Effector CD4-positive, alpha-beta T cell (primary cell): ENCODE measurements around the gene LAMA5.
A peak's percentile ranks its signal among the peaks of the same experiment; 100 is the strongest.
"Not testable (repeated sequence)": the region's sequence is repeated elsewhere in the genome, so short reads cannot be mapped to it uniquely, and the experiment has no call there.

ENCODE experiments used
- DNase-seq: peaks from one replicate; pipeline ENCODE4 v3.0.0-alpha.2; 2020

LAMA5 gene

DNA sequence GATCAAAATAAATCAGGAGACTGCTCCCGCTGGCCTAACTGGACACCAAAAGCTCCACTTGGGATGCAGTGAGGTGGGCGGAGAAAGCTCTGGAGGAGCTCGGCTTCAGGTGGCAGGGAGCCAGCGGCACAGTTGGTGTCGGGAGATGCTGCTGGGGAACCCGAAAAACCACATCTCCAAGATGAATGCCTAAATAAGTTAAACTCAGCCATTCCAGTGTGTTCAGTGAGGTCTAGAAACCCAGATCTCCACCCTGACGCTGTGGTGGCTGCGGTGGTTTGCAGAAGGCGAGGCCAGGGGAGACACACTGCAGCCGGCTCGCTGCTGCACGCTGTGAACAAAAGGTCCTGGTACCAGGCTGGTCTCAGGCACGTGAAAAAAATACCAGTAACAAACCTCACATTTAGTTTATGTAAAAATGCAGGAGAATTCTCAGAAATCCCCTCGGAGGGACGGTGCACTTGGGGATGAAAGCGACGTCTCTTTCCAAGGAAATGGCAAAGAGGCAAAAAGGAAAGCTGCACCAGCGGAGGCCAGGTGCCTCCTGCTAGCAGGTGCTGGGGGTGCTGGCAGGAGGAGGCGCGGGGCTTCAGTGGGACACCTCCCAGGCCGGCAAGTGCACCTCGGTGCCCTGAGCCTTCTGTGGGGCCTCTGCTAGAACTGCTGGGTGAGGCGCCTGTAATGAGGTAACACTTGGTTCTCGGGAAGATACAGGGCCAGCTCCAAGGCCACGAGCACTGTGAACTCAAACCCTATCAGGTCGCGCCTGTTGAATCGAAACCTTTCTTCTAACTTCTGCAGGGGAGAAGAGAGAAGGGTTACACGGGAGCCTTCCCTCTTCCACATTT lies 23.4 kb upstream of the LAMA5 start:
- DNase-seq, result no peak

DNA sequence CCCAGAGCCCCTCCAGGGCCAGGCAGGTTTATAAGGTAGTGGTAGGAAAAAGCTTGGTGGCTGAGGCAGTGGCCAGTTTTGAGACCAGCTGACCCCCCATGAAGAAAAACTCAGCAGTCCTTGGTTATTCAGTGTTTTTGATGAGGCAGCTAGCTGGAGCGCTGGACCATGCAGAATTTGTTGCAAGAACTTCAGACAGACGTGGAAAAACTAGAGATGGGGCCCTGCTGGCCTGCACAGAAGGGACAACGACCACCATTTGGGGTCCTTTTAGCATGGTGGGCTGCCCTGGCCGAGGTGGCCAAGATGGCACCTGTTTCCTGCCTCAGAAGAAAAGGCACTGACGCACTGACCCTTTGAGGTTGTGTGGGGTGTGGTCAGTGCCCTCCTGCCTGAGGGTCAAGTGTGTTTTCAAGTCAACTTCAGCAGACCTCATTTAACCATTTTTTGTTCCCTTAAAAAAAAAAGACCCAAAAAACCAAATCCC lies 22.5 kb upstream of the LAMA5 start:
- no peak for DNase-seq

DNA sequence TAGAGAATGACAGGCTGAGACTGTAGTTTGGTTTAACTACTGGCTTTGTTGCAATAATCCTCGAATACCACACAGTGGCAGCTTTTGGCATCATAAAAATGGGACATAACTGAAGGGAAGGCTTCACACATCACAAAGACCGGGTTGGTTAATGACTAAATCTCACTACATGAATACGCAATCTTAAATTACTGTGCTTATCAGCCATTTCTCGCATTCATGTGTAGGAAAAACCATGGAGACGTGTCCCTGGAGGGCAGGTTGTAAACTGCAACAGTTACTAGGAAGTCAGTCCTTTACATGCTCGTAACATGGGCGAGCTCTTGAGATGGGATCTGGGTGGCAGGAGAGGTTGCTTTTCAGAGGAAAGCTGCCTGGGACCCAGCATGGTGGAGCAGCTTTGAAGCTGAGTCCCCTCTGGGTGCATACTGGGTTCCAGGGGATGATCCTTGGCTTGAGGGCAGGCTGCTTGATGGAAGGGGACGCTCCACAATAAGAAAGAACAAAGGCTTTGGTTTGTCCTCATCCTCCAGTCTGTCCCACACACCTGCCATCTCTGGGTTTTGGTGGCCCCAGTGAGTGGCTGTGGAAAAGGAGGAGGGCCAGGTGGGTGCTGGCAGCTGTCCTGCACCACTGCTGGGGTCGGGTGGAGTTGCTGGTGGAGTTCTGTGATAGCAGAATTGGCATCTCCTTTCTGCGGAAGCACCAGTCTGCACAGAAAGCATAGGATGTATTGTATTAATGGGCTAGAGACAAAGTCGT lies 21.9 kb upstream of the LAMA5 start:
- no peak for DNase-seq

DNA sequence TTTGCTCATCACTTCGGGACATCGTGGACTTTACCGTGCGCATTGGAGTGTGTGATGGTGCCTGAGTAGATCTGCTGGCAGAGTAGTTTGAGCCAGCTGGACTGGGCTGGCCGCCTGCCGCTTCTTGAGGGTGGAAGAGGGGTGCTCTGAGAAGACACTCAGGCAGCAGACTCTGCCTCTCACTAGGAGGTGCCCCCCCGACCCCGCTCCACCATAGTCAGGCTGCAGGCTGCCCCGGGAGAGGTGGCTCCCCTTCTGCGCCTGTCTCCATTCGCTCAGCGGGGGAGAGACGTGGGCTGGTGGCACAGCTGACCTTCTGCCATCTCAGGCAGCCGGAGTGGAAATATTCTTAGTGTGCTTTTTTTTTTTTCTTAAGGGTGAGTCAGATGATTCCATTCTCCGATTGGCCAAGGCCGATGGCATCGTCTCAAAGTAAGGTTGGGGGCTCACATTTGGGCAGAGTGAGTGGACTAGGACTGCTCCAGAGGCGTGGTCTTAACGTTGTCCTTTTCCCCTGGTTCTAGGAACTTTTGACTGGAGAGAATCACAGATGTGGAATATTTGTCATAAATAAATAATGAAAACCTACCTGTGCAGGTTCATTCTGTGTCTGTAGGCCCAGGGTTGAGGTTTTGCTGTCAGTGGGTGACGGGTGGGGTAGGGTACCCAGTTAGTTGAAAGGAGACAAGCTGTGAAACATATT lies 21.0 kb upstream of the LAMA5 start:
- no peak for DNase-seq

DNA sequence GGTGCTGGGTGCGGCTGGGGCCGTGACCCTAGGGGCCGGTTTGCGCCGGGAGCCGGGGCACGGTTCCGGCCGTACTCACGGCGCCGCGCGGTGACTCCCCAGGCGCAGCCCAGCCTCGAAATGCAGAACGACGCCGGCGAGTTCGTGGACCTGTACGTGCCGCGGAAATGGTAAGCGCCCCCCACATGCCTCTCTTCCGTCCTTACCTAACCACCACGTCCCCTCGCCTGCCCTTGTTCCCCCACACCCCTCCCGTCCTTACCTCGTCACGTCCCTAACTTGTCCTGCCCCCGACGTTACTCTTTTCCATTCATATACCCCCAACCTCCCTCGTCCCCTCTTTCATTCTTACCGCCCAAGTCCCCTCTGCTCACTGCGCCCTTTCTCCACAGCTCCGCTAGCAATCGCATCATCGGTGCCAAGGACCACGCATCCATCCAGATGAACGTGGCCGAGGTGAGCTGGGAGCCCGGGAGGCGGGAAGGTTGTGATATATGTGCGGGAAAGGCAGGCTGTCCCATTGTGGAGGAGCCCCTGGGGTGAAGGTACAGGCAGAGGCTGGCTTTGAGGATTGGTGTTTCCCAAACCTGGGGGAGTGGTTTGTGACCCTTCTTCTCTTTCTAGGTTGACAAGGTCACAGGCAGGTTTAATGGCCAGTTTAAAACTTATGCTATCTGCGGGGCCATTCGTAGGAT lies 20.3 kb upstream of the LAMA5 start:
- no peak for DNase-seq

DNA sequence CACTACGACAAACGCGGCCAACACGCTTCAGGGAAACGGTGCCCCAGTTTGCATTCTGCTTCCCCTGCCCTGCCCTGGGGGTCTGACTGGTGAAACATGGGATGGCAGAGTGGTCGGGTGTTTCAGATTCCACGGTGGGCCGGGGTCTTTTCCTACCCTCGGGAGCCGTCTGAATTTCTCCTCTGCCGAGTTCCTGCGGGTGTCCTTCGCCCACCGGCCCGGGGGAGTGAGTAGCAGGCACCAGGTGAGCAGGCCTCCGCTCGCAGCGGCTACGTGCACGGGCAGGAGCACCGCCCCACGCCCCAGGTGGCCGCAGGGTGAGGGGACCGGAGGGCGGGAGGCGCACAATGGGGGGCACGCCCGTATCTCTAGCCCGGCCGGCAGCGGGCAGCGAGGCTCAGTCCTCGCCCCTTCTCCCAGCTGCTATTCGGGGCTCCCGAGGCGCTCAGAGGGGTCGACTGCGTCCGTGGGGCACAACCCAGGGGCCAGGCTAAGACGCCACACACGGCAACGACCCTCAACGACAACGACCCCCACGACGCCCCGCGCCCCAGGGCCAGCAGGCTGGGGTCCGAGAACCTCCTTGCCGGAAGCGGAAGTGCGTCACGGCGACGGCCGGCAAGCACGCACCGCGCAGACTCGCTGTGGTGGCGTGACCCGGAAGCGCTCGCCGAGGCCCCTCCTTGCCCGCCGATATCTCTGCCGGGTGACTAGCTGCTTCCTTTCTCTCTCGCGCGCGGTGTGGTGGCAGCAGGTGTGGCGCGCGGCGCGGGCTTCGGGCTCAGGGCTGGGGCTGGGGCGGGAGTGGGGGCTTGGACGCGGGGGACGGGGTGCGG lies 19.5 kb upstream of the LAMA5 start, which contains the start of gene RPS21:
Gene RPS21, plus strand, starts transcription at position 721 of the 836 bp plus-strand sequence. CDS start 236 bp downstream, outside the sequence.
- peak; percentile 91 for DNase-seq

DNA sequence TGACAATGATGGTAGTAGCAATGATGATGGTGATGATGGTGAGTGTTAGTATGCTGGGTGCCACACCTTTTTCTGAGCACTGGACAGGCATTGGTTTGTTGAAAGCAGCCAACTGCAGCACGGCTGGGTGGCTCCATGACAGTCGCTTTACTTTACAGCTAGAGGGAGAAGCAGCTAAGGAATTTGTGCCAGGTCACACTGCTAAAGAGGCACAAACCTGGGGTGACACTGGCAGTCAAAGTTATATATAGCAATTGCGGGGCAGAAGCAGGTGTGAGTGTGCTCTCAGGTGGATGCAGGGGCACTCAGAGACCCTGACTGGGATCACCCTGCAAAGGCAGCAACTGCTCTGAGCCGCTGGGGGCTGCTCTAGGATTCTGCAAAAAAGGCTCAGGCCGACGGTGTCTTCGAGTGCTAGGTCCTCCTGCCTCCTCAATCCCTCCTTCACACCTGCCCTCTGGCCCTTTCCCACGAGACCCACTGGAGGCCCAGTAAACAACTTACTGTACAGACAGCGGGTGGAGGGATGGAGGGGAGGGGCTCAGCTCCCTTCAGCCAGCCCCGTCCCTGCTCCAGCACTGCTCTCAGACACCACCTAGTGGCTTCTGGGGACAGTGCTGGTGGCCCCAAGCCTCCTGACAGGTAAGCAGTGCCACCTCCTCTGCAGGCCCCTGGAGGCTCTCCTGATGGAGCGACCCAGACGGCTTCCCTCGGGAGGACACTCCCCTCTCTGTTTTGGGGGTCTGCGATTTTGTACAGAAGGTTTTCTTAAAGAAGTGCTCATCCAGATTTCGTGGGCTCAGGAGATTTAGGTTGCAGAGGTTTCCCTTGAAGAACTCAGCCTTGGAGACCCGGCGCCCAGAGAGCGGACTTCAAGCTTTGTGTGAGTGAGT lies 15.4 kb upstream of the LAMA5 start:
- peak; percentile 73 for DNase-seq

DNA sequence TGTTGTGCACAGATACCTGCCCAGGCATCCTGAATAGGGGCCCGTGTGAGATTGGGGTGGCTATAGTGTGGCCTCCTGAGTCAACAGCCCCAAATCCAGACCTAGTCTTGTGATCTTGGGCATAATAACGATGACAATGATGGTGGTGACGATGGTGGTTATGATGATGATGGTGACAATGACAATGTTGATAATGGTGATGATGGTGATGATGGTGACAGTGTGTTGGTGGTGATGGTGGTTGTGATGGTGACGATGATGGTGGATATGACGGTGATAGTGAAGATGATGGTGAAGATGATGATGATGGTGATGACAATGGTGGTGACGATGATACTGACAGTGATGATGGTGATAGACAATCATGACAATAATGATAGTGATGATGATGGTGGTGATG lies 14.7 kb upstream of the LAMA5 start:
- no peak for DNase-seq

DNA sequence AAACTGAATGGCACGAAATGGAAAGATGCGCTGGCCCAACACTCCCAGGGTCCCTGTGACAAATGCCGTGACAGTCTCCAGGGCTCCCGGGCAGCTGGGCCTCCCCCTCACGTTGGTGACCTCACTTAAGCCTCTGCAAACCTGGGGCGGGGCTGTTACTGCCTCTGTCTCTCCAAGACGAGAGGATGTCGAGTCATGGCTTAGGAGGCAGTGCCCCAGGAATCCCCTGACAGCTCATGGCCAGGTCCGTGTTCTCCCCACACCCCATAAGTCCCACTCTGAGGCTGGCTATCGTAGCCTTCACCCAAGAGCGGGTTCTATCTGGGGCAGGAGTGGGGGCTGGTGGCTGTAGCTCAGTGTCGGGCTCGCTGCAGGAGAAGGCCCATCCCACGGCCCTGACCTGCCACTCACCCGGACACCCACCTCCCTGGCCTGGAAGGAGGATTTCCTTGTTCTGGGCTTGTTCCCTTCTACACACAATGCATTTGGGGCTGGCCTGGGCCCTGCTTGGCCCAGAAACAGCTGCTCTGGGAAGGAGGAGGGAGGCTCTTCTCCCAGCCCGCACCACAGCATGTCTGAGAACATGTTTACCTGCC lies 14.2 kb upstream of the LAMA5 start:
- no peak for DNase-seq

DNA sequence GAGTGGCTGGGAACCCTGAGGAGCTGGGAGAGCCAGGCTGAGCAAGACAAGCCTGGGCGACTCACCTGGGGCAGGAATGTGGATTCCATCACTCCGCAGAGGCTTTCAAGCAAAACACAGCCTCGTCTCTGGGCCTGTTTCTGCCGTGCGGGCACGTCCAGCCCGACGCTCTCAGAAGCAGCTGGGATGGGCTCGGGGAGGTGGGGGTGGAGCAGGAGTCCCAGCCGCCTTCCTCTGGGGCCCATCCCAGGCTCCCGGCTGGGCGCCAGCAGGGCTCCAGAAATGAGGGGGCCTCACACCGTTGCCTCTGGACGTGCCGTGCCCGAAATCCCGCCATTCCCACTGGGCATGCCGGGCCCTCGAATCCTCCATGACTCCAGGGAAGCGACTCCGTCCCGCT lies 11.1 kb upstream of the LAMA5 start:
- no peak for DNase-seq

DNA sequence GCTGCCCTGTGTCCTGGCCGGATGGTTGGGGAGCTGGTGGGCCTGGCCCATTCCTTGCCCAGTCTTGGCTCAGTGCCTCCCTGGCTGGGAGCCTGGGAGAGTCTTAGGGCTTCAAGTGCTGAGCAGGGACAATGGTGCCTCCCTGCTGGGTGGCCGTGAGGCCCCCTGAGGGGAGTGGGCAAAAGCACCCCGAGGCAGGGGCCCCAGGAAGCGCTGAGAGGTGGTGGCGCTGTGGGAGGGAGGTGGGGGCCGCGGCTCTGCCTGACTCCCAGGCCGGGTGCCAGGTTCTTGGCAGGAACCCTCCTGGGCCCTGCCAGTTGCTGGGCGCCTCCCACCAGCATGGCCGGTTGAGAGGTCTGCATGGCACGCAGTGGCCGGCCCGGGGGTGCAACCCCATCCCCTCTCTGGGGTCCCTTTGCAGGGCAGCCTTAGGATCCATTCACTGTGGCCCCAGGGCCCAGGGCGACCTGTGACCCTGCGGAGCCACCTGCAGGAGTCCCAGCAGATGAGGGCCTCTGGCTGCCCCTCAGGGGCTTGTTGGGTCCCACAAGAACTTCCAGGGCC lies 10.6 kb upstream of the LAMA5 start:
- no peak for DNase-seq

DNA sequence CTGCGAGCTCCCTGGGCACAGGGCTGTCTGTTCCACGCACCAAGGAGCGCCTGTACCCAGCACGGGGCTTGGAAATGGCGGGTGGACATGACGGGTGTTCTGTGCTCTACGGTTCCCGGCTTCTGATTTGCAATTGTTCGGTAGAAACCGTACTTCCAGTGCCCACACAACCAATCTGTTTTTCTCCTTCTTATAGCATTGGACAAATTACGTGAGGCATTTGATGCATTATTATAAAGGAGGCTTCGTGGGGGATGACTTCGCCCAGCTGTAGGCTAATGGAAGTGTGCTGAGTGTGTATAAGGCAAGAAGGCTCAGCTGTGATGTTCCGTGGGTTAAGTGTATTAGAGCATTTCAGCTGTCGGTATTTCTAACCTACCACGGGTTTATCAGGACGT lies 10.0 kb upstream of the LAMA5 start:
- DNase-seq, result no peak

DNA sequence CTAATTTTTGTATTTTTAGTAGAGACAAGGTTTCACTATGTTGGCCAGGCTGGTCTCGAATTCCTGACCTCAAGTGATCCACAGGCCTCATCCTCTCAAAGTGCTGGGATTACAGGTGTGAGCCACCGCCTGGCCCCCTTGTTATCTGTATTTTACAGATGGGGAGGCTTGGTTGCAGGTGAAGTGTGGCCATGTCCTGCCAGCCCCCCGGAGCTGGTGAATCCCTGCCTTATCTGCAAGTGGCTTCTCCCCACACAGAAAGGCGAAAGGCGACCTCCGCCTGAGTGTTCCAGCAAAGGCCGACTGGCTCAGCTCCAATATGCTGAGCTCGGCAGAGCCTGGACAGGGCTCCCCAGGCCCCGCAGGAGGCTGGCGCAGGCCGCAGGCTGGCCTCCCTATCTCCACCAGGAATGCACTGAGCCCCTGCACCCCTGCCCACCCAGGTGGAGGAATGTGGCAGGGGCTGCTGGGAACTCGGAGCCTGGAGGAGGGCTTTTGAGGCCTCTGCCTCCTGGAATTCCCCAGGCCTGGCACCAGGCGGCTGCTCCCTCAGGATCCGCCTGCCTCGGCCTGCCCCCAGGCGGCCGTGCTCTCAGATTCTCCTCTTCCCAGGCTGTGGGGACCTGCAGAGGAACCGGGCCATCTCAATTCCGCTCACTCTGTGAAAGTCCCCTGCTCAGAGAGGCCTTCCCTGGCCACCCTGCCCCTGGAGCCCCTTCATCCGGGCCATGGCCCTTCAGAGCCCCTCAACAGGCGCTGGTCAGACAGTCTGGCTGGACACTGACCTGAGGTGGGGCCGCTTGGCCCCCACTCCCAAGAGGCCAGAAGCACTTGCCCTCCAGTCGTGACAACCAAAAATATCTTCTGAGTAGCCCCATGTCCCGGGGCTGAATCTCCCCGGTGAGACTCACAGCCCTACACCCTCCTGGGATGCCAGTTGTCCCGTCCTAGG lies 9.3 kb upstream of the LAMA5 start:
- no peak for DNase-seq

DNA sequence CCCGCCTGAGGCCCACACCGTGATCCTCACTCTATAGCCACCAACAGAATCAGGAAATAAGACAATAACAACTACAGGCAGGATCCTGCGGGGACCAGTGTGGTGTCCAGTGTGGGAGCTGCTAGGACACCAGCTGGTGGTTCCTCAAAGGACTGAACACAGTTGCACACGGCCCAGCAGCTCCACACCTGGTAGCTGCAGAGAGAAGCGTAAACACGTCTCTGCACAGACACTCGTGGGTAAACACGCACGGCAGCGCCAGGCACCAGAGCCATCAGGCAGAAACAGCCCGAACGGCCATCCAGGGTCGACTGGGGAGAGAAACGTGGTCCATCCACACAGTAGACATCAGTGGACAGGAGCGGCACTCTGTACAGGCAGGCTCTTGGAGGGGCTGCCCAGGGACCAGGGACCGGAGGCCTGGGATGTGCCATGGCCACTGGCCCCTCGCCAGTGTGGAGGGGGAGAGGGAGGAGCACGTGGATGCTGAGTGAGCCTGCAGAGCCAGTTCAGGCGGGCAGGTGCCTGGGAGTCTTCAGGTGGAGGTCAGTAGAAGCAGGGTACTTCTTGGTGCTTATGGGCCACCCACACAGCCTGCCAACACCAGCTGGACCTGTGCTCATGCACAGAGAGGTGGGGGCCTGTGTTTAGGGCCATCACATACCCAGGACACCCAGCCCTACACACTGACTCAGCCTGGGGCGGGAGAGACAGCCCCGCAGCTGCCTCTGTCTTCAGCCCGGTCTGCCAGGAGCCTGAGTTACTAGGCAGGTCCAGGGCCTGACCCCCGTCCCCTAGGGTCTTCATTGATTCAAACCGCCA lies 7.4 kb upstream of the LAMA5 start:
- no peak for DNase-seq

DNA sequence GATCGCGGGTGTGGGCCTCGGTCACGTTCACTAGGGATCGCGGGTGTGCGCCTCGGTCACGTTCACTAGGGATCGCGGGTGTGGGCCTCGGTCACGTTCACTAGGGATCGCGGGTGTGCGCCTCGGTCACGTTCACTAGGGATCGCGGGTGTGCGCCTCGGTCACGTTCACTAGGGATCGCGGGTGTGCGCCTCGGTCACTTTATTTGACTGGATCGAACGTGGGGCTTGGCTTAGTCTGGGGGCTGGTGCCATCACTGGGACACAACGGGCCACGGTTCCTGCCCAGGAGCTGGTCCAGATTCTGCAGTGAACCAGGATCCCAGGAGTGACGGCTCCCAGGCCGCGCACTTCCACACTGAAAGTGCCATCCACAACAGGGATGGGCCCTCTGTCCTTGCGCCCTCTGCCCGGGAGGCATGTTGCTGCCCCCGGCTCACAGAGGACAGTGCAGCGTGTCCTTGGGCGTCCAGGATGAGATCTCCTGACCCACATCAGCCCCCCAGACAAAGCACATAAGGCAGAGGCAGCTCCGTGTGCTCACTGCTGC lies 6.6 kb upstream of the LAMA5 start:
- DNase-seq, result not testable (repeated sequence)

DNA sequence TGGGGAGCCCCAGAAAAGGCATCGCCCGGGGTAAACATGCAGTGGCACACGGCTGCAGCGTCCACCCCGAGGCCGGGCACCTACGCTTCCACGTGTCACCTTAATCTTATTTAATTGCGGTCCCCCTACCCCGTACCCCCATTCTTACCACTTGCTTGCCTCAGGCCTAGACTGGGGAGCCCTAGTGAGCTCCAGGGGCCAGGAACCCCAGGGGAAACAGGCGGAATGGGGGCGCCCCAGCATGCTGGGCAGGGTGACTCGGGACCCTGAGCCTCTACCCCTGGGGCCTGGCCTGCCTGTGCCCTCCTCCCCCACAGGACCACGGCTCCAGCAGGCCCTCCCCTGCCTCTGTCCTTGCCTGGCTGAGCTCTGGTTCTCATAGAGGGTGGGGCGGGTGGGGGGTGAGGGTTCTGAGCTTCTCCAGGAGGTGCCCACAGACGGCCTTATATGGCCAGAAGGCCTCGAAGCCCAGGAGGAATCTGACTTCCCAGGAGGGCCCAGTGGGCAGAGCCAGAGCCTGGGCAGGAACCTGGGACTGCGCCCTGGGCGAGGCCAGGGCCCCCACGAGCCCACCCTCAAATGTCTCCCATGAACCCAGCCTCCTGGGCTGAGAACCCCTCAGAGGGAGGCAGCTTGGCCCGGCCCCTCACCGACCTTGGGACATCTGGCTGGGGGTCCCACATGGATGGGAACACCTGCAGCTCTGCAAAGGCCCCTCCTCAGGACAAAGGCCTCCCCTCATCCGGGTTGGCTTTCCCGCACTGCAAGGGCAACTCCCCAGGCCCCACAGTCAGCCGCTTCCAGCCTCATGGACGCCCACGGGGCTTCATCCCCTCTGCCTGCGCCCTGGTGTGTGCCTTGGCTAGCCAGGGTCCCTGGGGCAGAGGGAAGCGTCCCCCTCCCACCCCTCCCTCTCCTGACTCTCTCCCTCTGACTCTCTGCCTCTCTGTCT lies 5.2 kb upstream of the LAMA5 start:
- no peak for DNase-seq
